Epithelial cell of umbilical artery (primary cell): ENCODE measurements around the gene GTF3C2. TPM values are rescaled to one million over a fixed set of nuclear protein-coding genes. Genes with fewer than 3 reads are reported as not detected.

Source experiments
- total RNA-seq: library from RNA; depleted of rRNA; stranded (reverse); fragments of >200 nt; gene quantifications from 2 replicates; pipeline ENCODE4 v1.2.3, GENCODE V29; 2014

The GTF3C2 gene, protein sequence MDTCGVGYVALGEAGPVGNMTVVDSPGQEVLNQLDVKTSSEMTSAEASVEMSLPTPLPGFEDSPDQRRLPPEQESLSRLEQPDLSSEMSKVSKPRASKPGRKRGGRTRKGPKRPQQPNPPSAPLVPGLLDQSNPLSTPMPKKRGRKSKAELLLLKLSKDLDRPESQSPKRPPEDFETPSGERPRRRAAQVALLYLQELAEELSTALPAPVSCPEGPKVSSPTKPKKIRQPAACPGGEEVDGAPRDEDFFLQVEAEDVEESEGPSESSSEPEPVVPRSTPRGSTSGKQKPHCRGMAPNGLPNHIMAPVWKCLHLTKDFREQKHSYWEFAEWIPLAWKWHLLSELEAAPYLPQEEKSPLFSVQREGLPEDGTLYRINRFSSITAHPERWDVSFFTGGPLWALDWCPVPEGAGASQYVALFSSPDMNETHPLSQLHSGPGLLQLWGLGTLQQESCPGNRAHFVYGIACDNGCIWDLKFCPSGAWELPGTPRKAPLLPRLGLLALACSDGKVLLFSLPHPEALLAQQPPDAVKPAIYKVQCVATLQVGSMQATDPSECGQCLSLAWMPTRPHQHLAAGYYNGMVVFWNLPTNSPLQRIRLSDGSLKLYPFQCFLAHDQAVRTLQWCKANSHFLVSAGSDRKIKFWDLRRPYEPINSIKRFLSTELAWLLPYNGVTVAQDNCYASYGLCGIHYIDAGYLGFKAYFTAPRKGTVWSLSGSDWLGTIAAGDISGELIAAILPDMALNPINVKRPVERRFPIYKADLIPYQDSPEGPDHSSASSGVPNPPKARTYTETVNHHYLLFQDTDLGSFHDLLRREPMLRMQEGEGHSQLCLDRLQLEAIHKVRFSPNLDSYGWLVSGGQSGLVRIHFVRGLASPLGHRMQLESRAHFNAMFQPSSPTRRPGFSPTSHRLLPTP
- 20.4 and 27.3 TPM in 2 replicates for total RNA-seq

GRCh38 chr2:27356382-27357181, at the start of gene GTF3C2:
Gene GTF3C2, minus strand, starts transcription at chr2:27356764. Its CDS starts 13,210 bp downstream, at chr2:27343554.

GRCh38 chr2:27380626-27381545, 24.3 kb upstream of the GTF3C2 start, which contains the start of gene ZNF513:
Gene ZNF513, minus strand, starts transcription at chr2:27380734. Its CDS starts 208 bp downstream, at chr2:27380526.

DNA sequence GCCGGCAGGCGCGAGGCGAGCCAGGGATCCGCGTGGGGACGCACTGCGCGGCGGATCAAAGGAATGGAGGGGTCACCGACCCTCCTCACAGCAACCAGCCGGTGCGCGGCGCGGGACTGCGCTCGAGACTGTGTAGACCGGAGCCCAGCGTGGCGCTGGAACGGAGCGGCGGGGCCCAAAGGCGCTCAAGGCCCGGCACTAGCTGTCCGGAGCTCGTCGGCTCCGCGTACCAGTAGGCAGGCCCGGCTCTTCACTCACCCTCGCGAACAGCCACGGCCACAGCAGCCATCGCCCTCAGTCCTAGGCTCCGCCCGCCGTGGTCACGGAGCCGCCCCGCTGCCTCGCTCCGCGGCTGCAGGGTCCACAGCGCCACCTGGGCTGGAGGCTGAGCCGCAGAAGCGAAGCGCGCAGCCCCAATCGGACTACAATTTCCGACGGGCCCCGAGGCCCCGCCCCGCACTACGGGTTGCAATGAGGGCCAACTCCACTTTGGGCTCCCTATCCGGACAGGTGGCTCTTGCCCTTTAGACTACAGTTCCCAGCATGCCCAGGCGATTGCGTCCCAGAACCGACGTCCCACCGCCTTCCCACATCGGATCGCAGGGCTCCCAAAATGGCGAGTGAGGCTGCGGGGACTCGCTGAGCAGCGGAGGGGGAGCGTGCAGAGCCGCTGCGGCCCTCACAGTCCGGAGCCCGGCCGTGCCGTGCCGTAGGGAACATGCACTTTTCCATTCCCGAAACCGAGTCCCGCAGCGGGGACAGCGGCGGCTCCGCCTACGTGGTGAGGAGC, 13.7 kb upstream of the GTF3C2 start, which contains the start of the genes EIF2B4 and SNX17:
Gene EIF2B4 (minus strand): TSS at position 313 of the 790 bp plus-strand sequence. CDS start 24 bp downstream, at position 289.
Gene SNX17 (plus strand): TSS at position 591 of the 790 bp plus-strand sequence. CDS start 128 bp downstream, at position 719.

DNA sequence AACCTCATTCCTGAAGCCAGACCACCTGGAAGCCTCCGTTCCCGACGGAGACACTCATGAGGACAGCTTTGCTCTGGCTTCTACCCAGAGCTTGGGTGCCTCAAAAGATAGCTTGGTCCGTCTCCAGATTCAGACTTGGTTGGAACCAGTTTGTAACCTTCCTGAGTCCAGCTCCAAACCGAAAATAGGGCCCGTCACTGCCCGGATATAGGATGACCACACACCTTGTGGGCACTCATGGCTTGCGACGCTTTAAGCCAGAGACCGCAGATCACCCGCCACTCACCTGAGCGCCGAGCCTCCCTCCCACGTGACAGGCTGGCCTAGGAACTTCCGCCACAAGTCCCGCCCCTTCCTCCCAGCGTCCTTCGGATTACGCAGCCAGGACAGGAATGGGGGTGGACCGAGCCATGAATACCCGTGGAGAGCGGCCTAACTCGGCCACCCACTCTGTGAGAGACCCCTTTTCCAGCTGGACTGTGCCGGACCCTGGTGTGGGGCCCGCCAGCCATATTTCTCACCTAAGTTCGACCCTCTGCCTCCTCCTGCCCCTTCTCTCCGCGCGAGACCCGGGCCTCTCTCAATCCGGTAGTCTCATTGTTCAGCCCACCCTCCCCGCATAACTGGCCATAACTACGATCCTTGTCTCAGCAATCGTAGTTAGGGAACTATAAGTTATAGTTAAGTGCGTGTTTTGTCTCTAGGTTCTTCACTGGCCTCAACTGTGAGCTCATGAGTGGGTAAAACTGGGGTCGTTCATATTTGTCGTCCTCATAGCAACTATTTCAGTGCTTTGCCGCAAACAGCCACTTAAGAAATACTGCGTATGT, 33.6 kb downstream of the GTF3C2 start, which contains the start of gene MPV17:
Gene MPV17 (minus strand): TSS at position 332 of the 830 bp plus-strand sequence. CDS start 580 bp downstream, outside the sequence.

DNA sequence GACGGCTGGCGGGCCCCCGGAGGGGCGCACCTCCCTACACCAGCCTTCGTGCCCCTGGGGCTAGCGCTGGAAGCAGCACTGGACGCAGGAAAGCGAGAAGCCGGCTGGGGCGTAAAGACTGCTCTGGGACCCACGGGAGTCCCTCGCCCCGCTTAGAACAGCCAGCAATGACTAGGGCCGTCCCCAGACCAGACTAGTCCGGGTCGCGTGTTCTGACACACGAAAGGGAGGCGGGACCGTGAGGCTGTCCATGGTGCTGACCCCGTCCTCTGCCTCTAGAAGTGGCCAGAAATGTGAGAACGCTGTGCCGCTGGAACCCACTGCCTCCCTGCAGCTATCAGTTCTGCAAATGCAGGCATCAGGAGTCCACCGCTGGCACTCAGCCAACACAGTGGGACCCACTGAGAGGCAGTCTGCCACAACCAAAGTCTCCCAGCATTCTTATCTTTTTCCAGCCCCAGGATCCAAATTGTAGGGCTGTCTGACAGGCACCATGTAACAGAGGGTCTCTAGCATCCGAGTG, 48.1 kb downstream of the GTF3C2 start, which contains the start of gene UCN:
Gene UCN (minus strand): TSS at position 87 of the 523 bp plus-strand sequence. CDS start 550 bp downstream, outside the sequence.

DNA sequence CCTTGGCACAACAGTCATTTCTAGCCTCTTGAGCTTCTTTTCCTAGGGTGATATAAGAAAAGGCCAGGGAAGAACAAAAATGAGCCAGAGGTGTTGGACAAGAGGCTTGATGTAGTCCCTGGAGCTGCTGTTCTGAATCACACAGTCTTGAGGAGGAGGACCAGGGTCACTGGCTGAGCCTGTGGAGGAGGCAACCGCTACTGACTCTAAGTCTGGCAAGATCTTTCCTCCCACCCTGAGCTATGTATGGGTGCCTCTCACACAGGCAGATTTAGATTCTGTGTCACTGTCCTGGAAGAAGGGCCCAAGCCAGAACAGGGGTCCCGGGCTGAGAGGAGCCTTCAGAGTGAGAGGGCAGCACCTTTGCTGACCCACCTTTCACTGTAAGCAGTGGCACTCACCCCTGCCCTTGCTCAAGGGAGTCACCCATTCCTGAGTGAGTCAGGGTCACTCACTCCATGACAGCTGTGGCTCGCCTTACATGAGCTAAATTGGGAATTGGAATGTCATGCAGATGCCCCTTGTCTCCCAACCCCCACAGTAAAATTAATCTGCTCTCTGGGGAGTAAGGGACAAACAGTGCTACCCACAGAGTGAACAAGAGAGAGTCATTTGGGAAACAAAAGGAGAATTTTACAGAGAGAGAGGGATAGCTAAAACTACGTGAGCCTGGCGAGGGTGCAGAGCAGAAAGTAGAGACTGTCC, 74.6 kb downstream of the GTF3C2 start, which contains the start of gene TRIM54:
Gene TRIM54 (plus strand): TSS at position 575 of the 705 bp plus-strand sequence. CDS start 303 bp downstream, outside the sequence.

Other genes starting within 250 kb of the GTF3C2 start
- gene CGREF1, start 237.6 kb downstream of the GTF3C2 start, total RNA-seq, result 3.6 and 4.7 TPM in 2 replicates
- not detected in 2 replicates for gene ABHD1, start 232.9 kb downstream of the GTF3C2 start, total RNA-seq
- 44.2 and 44.5 TPM in 2 replicates for gene PREB, start 222.1 kb downstream of the GTF3C2 start, total RNA-seq
- not detected in 2 replicates for gene PRR30, start 217.4 kb downstream of the GTF3C2 start, total RNA-seq
- gene TCF23, start 207.8 kb downstream of the GTF3C2 start, total RNA-seq, result not detected in 2 replicates
- 137 and 156 TPM in 2 replicates for gene ATRAID, start 144.7 kb downstream of the GTF3C2 start, total RNA-seq
- gene SLC5A6, start 144.5 kb downstream of the GTF3C2 start, total RNA-seq, result 35.4 and 43.8 TPM in 2 replicates
- 27.2 and 31.5 TPM in 2 replicates for gene CAD, start 139.4 kb downstream of the GTF3C2 start, total RNA-seq
- gene SLC30A3, start 93.7 kb downstream of the GTF3C2 start, total RNA-seq, result 0.32 TPM in 1 of 2 replicates, not detected in the other
- not detected in 2 replicates for gene DNAJC5G, start 81.3 kb downstream of the GTF3C2 start, total RNA-seq
- under 0.01 TPM in 1 of 2 replicates, not detected in the other for gene TRIM54, start 74.3 kb downstream of the GTF3C2 start, total RNA-seq
- 0.46 TPM in 1 of 2 replicates, not detected in the other for gene UCN, start 48.3 kb downstream of the GTF3C2 start, total RNA-seq
- 37.7 and 61.9 TPM in 2 replicates for gene MPV17, start 33.7 kb downstream of the GTF3C2 start, total RNA-seq
- gene EIF2B4, start 13.6 kb upstream of the GTF3C2 start, total RNA-seq, result 29.6 and 35.9 TPM in 2 replicates
- 136 and 162 TPM in 2 replicates for gene SNX17, start 13.9 kb upstream of the GTF3C2 start, total RNA-seq
- 5.8 and 7.8 TPM in 2 replicates for gene ZNF513, start 24.0 kb upstream of the GTF3C2 start, total RNA-seq
- 131 and 148 TPM in 2 replicates for gene PPM1G, start 52.8 kb upstream of the GTF3C2 start, total RNA-seq
- 104 and 129 TPM in 2 replicates for gene NRBP1, start 71.9 kb upstream of the GTF3C2 start, total RNA-seq
- not detected in 2 replicates for gene KRTCAP3, start 85.6 kb upstream of the GTF3C2 start, total RNA-seq
- gene IFT172, start 133.0 kb upstream of the GTF3C2 start, total RNA-seq, result 19.8 and 28.6 TPM in 2 replicates
- 19.5 and 36.1 TPM in 2 replicates for gene FNDC4, start 138.4 kb upstream of the GTF3C2 start, total RNA-seq
- gene GCKR, start 140.1 kb upstream of the GTF3C2 start, total RNA-seq, result 3.2 and 8.8 TPM in 2 replicates
- gene ZNF512, start 226.3 kb upstream of the GTF3C2 start, total RNA-seq, result 26.6 and 67.0 TPM in 2 replicates